Endothelial cell (in vitro differentiated cells): ENCODE data around the gene FBXL13. TPM values are rescaled to one million over a fixed set of nuclear protein-coding genes. Genes with fewer than 3 reads are reported as not detected.

Experiments used
- DNase-seq: peaks from one replicate; pipeline ENCODE4 v3.0.0; 2021; ENCODE audit warnings: low spot score
- H3K27ac Mint-ChIP-seq: one replicate; pipeline ENCODE4 v1.8.0; 2021; ENCODE audit warnings: mixed read lengths, inconsistent platforms; ENCODE audit not compliant: unreplicated experiment
- H3K27me3 Mint-ChIP-seq: one replicate; pipeline ENCODE4 v1.8.0; 2021; ENCODE audit warnings: mild to moderate bottlenecking, moderate library complexity, mixed read lengths, inconsistent platforms; ENCODE audit not compliant: unreplicated experiment
- H3K36me3 Mint-ChIP-seq: one replicate; pipeline ENCODE4 v1.8.0; 2021; ENCODE audit warnings: mild to moderate bottlenecking, low read depth, mixed read lengths, inconsistent platforms; ENCODE audit not compliant: unreplicated experiment
- H3K4me1 Mint-ChIP-seq: one replicate; pipeline ENCODE4 v1.8.0; 2021; ENCODE audit warnings: mild to moderate bottlenecking, mixed read lengths, inconsistent platforms; ENCODE audit not compliant: unreplicated experiment
- H3K4me3 Mint-ChIP-seq: one replicate; pipeline ENCODE4 v1.8.0; 2021; ENCODE audit warnings: mild to moderate bottlenecking, mixed read lengths, inconsistent platforms; ENCODE audit not compliant: unreplicated experiment
- H3K9me3 Mint-ChIP-seq: one replicate; pipeline ENCODE4 v1.8.0; 2021; ENCODE audit warnings: mixed read lengths, inconsistent platforms; ENCODE audit not compliant: unreplicated experiment
- CTCF ChIP-seq: fragments of 200-600 bp; sonication (generic); IDR thresholded peaks from one replicate; pipeline ENCODE4 v1.5.0; 2021; ENCODE audit warnings: antibody characterized with exemption; ENCODE audit not compliant: unreplicated experiment
- total RNA-seq: library from RNA; stranded (reverse); fragmentation: NEBNext Ultra II Directional; extraction: Animal tissue kit (Norgen Biotek cat#: 25700); gene quantifications from one replicate; pipeline ENCODE4 v1.2.1, GENCODE V29; 2021; ENCODE audit not compliant: unreplicated experiment

FBXL13 gene
- total RNA-seq, 1 donor from 2014 or later = 3.4 TPM

GRCh38 chr7:102889851-102890250 lies 184.7 kb downstream of the FBXL13 start:
- no peaks in the 10 kb centered on the region for H3K4me1 Mint-ChIP-seq

GRCh38 chr7:102888561-102889233 lies 185.9 kb downstream of the FBXL13 start:
- H3K4me3 Mint-ChIP-seq = no peak overlapping the region

More at GRCh38 chr7:102889851-102890250, 184.7 kb downstream of the FBXL13 start:
- H3K9me3 Mint-ChIP-seq = no peaks in the 10 kb centered on the region
- DNase-seq = no peak
- H3K27ac Mint-ChIP-seq = no peak overlapping the region
- no peaks in the 10 kb centered on the region for H3K36me3 Mint-ChIP-seq
- H3K27me3 Mint-ChIP-seq = no peaks in the 10 kb centered on the region
- no peak for TF ChIP-seq CTCF
- H3K4me3 Mint-ChIP-seq = no peak overlapping the region

GRCh38 chr7:102883098-102883860 lies 191.3 kb downstream of the FBXL13 start:
- TF ChIP-seq CTCF = no peak

More at GRCh38 chr7:102888561-102889233, 185.9 kb downstream of the FBXL13 start:
- no peaks in the 10 kb centered on the region for H3K9me3 Mint-ChIP-seq
- no peaks in the 10 kb centered on the region for H3K27me3 Mint-ChIP-seq
- no peaks in the 10 kb centered on the region for H3K36me3 Mint-ChIP-seq
- TF ChIP-seq CTCF = no peak
- no peak for DNase-seq
- no peaks in the 10 kb centered on the region for H3K4me1 Mint-ChIP-seq
- no peak overlapping the region for H3K27ac Mint-ChIP-seq

GRCh38 chr7:102875700-102876295 lies 198.8 kb downstream of the FBXL13 start:
- no peak for TF ChIP-seq CTCF
- H3K27ac Mint-ChIP-seq = no peak overlapping the region
- DNase-seq = no peak
- no peak overlapping the region for H3K4me3 Mint-ChIP-seq
- H3K4me1 Mint-ChIP-seq = no peaks in the 10 kb centered on the region
- no peaks in the 10 kb centered on the region for H3K36me3 Mint-ChIP-seq
- no peaks in the 10 kb centered on the region for H3K9me3 Mint-ChIP-seq
- no peaks in the 10 kb centered on the region for H3K27me3 Mint-ChIP-seq

More at GRCh38 chr7:102883098-102883860, 191.3 kb downstream of the FBXL13 start:
- Mint-ChIP-seq H3K27me3 (no peaks in the 10 kb centered on the region), H3K4me1 (no peaks in the 10 kb centered on the region), H3K9me3 (no peaks in the 10 kb centered on the region), H3K27ac (no peak overlapping the region), H3K36me3 (no peaks in the 10 kb centered on the region), H3K4me3 (no peak overlapping the region)
- DNase-seq = no peak
